Mesenteric fat pad (tissue), 1 donor: Measurements from ENCODE around the gene PRRT1B. TPM values are rescaled to one million over a fixed set of nuclear protein-coding genes. Genes with fewer than 3 reads are reported as not detected.
"Not testable (repeated sequence)": the region's sequence is repeated elsewhere in the genome, so short reads cannot be mapped to it uniquely, and the experiment has no call there.

Source experiments
- DNase-seq: peaks from one replicate; pipeline ENCODE4 v3.0.0-alpha.2; 2020; ENCODE audit warnings: low spot score
- total RNA-seq: library from RNA; stranded (reverse); fragmentation: NEBNext Ultra II Directional; extraction: Animal tissue kit (Norgen Biotek cat#: 25700); gene quantifications from one replicate; pipeline ENCODE4 v1.2.1, GENCODE V29; 2021
- donor health status: DM: yes; HTN: yes; CAD: no.

Gene PRRT1B
- total RNA-seq, 1 donor from 2014 or later = not detected

DNA sequence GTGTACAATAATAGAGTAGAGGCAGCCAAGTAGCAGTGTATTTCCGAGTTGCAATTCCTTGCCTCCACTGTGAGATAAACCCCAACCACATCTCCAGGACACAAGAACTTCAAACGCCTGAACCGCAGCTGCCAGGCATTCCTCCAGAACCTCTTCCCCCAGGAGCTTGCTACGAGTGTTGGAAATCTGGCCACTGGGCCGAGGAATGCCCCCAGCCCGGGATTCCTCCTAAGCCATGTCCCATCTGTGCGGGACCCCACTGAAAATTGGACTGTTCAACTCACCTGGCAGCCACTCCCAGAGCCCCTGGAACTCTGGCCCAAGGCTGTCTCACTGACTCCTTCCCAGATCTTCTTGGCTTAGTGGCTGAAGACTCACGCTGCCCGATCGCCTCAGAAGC is 3.9 kb downstream of the PRRT1B start:
- DNase-seq = not testable (repeated sequence)

DNA sequence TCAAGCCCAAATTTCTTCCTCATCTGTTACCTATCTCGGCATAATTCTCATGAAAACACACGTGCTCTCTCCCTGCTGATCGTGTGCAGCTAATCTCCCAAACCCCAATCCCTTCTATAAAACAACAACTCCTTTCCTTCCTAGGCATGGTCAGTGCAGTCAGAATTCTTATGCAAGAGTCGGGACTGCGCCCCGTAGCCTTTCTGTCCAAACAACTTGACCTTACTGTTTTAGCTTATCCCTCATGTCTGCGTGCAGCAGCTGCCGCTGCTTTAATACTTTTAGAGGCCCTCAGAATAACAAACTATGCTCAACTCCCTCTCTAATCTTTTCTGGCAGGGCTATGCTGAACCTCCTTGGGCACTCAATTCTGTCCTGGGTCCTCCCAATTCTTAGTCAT is 5.1 kb downstream of the PRRT1B start:
- DNase-seq = not testable (repeated sequence)

DNA sequence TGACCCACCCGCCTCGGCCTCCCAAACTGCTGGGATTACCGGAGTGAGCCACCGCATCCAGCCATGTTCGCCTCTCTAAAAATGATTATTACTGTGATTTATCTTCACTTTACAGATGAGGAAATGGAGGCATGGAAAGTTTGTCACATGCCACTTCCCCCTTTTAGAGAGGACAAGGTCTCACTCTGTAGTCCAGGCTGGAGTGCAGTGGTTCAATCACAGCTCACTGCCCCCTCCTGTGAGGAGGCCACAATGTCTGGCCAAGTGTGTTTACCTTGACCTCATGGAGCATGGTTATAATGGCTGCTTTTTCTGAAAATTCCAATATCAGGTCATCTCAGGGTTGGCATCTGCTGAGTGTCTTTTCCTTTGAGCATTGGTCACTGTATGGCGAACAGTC is 6.7 kb downstream of the PRRT1B start:
- no peak for DNase-seq

DNA sequence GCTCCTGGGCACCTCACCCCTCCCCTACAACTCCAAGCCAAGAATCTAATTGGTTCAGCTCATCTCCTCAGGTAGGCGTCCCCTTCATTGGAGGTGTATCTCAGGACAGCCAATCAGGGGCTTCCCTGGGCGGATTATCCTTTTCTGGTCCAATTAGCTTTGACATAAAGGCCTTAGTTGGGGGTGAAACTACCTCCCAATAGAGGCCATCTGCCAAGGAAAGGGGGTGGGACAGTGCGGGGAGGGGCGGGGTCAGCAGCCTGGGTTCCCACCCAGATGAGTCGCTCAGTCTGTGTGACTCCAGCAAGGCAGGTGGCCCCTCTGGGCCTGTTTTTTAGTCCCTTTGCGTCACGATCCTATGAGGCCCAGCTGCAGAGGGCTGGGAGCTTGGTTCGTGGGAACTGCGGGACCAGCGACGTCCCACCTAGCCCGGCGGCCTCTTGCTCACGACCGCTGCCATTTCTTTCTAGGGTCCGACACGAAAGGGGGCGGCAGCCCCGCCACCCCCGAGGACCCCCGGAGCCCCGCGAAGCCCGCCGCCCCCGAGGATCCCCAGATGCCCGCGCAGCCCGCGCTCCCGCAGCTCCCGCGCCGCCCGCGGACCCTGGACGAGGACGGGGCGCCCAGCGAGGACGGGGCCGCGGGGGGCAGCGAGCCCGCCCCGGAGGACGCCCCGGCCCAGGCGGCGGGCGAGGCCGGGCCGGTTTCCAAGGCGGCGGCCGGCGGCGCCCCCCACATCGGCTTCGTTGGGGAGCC is 8.9 kb downstream of the PRRT1B start:
- no peak for DNase-seq

DNA sequence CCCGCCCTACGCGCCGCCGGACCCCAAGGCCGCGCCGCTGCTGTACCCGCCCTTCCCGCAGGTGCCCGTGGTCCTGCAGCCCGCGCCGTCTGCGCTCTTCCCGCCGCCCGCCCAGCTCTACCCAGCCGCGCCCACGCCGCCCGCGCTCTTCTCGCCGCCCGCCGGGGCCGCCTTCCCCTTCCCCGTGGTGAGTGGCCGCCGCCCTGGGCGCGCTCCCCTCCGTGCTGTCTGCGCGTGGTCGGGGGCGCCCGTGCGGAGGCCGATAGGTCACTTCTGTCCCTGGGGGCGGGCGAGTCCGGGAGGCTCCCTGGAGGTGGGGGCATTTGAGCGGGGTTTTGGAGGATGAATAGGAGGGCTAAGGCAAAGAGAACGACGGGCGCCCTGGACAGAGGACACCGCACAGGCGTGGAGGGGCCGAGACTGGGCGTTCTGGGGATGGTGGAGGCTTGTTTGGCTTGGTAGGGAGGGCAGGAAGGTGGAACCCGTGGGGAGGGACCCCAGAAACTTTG is 9.6 kb downstream of the PRRT1B start:
- DNase-seq = no peak

DNA sequence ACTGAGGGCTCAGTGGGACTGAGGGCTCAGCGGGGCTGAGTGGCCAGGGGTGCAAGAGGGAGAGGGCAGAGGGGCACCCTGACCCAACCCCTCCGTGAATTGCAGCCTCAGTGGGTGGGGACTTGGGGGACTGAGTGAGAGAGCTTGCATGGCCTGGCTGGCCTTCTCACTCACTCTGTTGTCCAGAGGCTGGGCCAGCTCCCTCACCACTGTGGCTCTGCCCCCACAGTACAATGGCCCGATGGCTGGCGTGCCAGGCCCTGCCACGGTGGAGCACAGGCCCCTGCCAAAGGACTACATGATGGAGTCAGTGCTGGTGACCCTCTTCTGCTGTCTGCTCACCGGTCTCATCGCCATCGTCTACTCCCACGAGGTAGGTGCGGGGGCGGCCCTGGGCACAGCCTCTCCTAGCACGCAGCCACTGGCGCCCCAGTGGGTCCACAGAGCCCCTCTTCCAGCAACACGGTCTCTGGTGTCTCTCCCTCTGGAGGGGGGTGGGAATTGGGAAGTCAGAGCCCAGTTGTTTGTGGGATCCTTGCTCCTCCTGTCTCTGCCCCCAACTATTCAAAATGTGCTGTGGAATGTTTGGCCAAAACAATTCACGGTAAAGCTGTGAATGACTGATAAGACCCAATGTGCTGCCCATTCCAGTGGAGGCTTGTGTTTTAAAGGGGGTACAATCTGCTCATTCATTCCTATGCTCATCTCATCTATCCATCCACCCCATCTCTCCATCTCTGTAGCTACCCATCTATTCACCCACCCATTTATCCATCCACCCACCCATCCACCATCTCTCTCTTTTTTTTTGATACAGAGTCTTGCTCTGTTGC is 10.7 kb downstream of the PRRT1B start:
- DNase-seq = no peak

DNA sequence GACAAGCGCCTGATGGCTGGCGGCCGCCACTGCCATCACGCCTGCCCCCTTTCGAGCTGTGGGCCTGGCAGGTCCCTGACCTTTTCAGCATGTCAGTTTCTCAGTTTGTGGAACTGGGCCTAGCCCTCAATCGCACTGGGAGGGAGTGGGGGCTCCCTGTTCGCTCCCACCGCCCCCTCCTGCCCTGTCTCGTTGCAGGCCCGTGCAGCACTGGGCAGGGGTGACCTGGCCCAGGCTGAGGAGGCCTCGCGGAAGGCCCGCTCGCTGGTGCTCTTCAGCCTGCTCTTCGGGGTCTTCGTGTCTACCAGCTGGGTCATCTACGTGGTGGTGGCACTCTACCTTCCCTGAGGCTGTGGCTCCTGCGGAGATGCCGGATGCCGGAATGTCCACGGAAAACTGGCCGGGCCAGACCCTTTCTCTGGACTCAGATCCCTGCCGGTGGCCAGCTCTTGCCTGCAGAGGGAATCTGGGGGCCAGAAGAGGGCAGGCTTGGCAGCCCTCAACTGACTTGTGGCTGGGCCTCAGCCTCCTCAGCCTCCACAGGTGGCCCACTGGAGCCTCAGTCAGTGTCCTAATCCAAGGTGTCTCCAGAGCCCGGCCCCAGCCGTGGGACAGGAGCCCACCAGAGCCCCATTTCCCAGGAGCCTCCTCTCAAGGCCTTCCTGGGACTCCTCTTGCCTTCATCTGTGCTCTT is 12.7 kb downstream of the PRRT1B start:
- DNase-seq = no peak

DNA sequence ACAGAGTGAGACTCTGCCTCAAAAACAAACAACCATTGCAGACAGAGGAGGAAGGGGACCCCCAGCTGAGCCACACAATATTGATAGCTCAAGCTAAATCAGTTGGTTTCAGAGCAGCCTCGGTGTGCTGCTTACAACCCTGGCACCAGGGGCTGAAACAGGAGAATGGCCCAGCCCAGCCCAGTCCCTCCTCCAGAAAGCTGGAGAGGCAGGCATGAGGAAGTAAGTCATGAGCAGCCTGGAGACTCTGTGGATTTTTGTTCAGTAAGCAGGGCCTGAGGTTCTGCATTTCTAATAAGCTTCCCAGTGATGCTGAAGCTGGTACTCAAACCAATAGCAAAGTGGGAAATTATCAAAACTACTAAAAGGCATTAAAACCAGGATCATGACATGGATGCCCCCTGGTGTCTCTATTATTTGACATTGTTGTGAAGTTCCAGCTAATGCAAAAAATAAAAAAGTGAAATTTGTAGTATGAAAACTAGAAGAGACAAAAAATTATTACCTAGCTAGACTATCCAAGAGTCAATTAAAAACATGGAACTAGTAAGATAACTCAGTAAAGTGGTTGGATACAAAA is 14.2 kb downstream of the PRRT1B start:
- no peak for DNase-seq

DNA sequence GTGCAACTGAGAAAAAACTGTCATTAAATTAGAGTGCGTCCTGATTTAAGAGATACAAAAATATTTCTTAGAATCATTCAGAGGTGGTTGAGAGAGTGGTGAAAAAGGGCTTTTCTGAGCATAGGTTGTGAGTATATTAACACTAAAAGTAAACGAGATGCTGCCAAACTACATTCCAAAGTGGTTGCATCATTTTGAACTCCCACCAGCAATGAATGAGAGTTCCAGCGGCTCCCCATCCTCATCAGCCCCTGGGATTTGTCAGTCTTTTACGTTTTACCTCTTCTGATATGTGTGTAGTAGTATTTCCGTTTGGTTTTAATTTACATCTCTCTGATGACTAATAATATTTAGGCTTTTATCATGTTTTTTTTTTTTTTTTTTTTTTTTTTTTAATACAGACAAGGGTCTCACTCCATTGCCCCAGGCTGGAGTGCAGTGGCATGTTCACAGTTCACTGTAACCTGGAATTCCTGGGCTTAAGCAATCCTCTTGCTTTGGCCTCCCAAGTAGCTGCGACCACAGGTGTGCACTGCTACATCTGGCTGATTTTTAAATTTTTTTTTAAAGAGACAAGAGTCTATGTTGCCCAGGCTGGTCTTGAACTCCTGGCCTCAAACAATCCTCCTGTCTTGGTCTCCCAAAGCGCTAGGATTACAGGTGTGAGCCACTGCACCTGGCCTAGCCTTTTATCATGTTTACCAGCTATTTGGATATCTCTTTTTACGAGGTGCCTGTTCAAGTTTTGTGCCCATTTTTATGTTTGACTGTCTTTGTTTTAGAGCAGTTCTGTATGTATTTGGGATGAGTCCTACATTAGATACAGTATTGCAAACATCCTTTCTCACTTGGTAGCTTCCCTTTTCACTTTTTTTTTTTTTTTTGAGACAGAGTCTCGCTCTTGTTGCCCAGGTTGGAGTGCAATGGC is 17.0 kb downstream of the PRRT1B start:
- DNase-seq = no peak

DNA sequence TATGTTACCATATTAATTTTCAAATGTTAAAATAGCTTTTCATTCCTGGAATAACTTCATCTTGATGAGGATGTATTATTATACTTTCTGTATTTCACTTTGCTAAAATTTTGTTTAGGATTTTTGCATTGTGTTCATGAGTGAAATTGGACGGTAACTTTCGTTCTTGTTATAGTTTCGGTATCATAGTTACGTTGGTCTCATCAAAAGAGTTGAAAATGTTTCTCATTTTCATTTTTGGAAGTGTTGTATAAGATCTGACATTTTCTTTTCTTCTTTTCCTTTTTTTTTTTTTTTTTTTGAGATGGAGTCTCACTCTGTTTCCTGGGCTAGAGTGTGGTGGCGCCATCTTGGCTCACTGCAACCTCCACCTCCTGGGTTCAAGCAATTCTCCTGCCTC is 20.0 kb downstream of the PRRT1B start:
- DNase-seq = no peak

DNA sequence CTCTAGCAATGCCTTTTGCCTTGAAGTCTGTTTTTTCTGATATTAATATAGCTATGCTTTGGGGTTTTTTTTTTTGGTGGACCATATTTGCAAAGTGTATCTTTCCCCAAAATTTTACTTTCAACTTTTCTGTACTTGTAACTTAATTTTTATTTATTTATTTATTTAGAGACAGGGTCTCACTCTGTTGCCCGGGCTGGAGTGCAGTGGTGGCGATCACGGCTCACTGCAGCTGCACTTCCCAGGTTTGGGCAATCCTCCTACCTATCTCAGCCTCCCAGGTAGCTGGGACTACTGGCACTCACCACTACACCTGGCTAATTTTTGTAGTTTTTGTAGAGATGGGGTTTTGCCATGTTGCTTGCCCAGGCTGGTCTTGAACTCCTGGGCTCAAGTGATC is 20.8 kb downstream of the PRRT1B start:
- DNase-seq = no peak

DNA sequence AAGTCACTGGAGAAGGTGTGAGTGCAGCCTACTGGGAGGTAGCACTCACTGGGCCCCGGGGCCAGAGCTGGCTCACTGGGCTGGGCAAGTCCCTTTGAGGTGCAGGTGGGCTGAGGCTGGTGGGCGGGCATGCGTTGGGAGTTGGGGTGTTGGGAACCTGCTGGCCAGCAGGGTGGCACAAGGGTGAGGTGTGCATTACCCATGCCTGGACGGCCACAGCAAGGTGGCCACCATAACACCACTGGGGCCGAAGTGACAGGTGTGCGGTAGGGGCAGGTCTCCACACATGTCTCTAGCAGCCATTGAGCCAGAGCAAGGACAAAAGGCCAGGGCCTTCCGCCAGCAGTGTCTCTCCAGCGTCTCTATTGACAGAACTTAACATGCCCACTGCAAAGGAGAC is 22.6 kb downstream of the PRRT1B start:
- DNase-seq = no peak

DNA sequence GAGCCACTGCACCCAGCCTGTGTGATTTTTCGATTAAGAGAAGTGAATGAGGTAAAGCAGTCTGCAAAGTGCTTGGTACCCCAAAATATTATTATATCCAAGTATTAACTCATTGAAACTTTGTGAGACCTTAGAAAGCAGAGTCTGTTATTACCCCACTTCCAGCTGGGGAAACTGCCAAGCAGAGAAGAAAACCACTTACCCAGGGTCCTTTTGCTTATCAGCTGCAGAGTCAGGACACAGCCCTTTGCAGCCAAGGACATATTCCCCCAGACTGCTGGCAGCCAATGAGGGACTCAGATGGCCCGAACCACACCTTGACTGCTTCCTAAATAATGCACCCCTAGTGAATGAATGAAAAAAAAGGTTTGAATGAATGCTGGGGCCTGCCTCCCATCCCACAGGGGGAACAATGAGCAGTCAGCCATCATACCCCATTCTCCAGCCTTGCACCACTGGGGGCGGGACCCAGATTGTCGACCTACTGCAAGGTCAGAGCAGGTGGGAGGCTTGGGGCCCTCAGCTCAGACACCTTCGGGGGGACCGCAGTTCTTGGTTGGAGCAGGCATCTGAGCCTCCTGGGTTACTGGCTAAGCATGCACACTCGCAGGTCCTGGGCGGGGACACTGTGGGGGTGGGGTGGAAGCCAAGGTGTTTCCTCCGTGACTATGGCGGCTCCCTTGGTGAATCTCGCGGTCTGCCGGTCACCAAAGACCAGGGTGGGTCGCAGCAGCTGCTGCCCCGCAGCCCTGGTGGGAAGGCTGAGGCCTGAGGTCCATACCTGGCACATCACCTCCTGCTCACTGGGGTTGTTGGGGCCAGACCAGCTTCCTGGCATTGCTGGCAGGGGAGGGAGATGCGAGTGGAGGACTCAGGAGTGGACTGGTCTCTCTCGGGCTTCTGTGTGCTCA is 29.7 kb downstream of the PRRT1B start:
- no peak for DNase-seq

DNA sequence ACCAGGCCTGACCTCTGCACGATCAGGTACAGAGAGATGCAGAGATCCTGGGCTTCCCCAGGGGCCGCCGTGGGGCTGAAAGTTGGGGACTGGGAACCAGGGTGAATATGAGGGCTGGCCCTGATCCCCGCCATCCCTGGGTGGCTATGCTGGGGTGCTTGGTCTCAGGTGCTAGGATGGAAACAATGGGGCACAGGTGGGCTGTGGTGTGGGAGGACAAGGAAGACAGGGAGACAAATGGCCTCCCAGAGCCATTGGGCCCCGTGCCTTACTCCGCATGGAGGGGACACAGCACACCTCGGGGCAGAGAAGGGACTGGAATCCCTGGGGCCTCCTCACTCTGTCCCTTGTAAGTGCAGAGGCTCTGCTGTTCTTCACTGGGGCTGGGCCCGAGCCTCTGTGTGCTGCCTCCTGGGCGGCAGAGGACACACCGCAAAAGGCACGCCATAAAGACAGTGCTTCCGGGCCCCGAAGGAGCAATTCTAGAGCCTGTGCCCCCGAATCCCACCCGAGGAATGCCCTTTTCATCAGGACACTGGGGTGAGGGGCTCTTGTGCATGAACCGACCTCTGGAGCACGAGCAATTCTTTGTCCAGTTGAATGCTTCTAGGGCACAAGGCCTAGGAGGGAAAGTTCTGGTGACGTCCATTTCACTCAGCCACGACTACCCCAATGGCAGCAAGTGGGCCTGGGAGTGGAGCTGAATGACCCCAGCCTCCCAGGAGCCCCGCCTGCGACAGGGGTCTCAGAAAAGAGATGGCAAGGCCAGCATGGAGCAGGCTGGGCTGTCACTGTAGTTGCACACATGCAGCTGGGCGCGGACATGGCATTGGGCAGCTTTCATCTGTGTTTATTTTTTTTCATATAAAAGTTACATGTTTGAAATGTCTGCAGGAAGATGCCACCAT is 30.9 kb downstream of the PRRT1B start:
- no peak for DNase-seq

DNA sequence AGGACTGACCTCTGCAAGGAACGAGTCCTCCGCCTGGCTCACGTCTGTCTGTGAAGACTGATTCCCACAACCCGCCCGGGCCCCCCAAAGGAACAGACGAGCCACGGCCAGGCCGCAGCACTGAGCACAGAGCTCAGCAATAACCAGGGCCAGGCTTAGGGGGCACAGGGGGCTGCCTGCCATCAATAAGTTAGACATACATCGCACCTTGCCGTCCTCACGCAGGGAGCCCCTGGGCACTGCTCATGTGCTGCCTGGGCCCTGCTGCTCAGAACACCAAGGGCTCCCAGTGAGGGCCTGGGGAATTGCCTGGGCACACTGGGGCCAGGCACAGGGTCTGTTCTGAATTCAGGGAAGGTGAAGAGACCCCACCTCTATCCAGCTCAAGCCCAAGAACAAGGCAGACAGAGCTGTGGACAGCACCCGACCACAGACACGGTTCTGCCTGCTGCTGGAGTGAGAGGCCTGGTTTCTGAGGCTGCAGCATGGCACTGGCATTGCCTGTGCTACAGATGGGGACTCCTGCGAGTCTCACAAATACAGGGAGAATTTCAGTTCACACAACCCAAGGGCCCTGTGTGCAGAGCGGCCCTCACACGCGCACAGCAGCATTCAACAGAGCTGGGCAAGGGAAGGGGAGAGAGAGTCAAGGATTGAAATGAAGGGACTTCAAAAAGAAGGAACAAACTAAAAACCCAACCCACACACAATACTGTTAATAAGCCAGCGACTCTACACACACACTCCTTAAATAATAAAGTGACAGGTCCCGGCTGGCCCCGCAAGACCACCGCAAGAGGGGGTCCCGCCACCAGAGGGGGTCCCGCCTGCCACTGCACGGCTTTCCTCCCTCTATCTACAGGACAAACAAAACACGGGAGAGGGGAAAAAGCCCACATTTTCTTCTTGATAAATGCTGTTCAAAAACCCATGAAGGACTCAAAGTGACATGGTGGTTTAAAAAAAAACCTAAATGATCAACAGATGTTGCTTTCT is 32.0 kb downstream of the PRRT1B start:
- DNase-seq = no peak

DNA sequence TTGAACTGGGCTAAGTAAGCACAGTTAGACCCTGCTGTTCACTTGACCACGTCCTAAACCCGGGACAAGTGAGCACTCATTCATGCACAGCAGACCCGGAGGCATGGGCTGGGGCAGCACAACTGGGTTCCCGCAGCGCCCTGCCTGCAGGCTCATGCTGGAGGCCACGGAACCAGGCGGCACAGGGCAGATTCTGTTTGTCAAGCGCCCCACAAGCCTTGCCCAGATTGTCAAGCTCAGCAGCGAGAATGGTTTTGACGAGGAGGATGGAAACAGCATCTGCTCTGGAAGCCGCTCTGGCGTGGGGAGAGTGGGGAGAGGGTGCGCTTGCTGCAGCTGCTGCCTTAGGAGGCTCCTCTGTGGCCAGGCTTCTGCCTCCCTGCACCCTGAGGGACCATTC is 32.7 kb downstream of the PRRT1B start:
- DNase-seq = no peak
